Middle frontal gyrus (tissue), 1 donor: Measurements from ENCODE around the gene TATDN3.
"Not testable (repeated sequence)": the region's sequence is repeated elsewhere in the genome, so short reads cannot be mapped to it uniquely, and the experiment has no call there.

Experiments
- DNase-seq: peaks from one replicate; pipeline ENCODE4 v3.0.0-alpha.2; 2015; ENCODE audit warnings: low spot score; ENCODE audit errors: extremely low spot score

Gene TATDN3

DNA sequence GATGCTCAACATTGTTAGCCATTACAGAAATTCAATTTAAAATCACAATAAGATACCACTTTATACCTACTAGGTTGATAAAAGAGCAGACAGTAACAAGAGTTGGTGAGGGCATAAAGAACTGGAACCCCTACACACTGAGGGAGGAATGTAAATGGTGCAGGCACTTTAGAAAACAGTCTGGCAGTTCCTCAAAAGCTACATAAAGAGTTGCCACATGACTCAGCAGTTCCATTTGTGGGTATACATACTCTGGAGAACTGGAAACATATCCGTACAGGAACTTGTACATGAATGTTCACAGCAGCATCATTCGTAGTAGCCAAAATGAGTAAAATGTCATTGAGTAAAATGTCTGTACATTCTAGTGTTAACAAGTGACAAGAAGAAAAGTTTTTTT is 17.1 kb upstream of the TATDN3 start:
- no peak for DNase-seq

GRCh38 chr1:212775241-212775640 is 16.5 kb upstream of the TATDN3 start:
- DNase-seq = no peak

DNA sequence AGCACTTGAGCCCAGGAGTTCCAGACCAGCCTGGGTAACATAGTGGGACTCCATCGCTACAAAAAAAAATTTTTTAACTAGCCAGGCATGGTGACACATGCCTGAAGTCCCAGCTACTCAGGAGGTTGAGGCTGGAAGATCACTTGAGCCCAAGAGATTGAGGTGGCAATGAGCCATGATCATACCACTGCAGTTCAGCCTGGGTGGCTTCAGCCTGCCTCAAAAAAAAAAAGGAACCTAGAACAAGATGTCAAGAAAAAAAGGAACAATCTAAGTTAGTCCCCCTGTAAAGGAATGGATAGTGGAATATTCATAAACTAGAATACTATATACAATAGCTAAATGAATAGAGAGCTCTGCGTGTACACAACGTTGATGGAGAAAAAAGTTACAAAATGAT is 14.5 kb upstream of the TATDN3 start:
- no peak for DNase-seq

DNA sequence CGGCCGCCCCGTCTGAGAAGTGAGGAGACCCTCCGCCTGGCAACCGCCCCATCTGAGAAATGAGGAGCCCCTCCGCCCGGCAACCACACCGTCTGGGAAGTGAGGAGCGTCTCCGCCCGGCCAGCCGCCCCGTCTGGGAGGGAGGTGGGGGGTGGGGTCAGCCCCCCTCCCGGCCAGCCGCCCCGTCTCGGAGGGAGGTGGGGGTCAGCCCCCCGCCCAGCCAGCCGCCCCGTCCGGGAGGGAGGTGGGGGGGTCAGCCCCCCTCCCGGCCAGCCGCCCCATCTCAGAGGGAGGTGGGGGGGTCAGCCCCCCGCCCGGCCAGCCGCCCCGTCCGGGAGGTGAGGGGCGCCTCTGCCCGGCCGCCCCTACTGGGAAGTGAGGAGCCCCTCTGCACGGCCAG is 12.6 kb upstream of the TATDN3 start:
- DNase-seq = not testable (repeated sequence)

- DNase-seq = no peak
Observed at GRCh38 chr1:212780759-212781158, 10.9 kb upstream of the TATDN3 start.

DNA sequence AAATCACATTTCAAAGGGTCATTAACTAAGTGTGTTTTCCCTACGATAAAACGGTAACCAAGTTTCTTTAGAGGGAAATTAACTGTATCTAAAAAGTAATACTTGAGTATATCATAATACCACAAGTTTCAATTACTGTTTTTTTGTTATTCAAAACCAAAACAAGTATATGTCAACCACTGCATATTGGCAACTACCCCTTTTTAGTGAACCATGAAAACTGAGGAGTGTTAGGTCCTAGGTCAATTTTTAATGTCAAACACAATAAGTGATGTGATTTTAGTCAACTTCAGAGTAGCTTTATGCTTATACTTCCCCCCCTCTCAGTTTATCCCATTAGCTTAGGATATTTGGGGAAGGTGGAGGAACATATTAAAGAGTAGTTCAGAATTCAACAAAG is 10.5 kb upstream of the TATDN3 start:
- DNase-seq = no peak

DNA sequence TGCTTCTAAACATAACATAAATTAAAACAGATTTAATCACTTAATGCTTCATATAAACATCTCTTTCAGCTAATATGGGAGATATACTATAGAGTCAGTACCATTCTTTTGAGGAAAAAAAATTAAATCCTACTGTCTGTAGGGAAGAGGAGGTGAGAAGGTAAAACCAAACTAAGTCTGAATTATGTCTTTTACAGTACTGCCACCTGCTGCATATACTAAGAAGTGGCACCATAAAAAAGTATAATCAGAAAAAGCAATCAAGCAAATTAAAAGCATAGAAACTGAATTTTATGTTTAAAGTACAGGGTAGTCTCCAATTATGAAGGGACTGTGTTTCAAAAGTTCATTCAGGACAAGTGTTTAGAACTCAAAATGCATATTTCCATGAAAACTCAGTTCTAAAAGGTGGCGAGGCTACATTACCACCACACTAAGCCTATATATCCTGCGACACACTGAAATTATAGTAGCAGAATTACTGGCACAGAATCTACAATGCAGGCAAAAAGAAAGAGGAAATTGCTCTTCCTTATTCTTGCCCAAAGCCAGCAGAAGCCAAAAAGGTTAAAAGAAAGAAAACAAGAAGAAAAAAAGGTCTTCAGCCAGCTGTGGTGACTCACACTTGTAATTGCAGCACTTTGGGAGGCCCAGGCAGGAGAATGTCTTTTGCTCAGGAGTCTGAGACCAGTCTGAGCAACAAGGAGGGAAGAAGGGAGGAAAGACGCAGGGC is 9.1 kb upstream of the TATDN3 start:
- no peak for DNase-seq

DNA sequence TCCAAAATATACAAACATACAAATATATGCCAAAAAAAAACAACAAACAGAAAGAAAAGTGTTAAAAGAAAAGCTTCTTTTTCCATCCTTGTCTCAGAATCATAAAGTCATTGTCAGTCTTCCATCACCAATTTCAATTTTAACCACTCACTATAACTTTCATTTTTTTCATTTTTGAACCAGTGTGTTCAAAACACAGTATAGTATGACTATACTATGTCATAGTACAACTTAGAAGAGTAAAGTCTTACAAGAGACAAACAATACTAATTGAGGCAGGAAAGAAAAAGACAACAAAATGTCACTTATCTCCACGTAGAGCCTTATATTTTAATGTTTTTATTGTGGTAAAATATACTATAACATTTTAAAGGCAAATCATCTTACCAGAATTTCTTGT is 7.7 kb upstream of the TATDN3 start:
- no peak for DNase-seq

DNA sequence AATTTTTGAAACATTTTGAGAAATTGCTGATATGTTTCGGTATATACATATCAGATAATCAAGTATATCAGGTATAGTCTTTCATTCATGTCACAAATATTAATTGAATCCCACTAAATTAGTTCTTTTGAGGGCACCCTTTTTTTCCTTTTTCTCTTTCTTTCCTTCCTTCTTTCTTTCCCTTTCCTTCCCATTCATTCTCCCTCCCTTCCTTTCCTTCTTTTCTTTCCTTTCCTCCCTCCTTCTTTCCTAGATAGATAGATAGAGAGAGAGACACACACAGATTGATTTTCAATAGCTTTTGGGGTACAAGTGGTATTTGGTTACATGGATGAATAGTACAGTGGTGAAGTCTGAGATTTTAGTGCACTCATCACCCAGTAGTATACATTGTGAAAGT is 5.8 kb upstream of the TATDN3 start:
- no peak for DNase-seq

GRCh38 chr1:212791261-212791675 is 426 bp upstream of the TATDN3 start:
- no peak for DNase-seq

GRCh38 chr1:212792396-212792908 is 758 bp downstream of the TATDN3 start:
- no peak for DNase-seq

DNA sequence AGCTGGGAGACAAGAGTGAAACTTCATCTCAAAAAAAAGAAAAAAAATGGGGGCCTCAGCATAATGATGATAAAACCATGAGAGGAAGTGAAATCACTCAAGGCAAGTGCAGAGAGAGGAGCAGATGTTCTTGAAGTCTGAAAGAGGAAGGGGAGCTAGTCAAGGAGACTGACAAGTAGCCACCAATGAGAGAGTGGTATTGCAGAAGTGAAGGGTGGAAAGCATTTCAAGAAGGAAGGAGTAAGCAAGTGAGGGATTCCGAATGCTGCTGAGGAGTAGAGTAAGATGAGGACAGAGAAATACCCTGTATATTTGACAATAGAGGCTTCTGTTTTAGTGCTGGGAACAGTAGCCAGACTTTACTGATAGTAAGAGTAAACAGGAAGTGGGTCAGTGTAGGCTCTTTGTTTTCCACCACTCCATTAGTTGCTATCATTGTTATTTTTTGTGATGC is 2.9 kb downstream of the TATDN3 start:
- DNase-seq = no peak

DNA sequence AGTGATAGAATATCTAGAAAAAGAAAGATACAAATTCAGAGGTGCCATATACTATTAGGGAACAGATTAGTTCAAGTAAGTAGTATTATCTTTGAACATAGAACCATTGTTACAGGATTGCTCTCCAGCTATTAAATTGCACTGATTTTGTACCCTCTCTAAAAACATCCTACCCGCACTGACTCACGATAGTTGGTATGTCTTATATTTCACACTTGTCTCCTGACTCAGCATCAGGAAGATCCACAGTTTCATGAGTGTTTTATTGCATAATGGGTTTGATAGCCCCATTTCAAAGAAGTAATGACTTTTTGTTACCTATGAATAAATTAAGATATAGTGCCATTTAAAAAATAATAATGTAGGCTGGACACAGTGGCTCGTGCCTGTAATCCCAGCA is 6.0 kb downstream of the TATDN3 start:
- DNase-seq = no peak

- no peak for DNase-seq
Observed at GRCh38 chr1:212805767-212806166, 14.1 kb downstream of the TATDN3 start.

DNA sequence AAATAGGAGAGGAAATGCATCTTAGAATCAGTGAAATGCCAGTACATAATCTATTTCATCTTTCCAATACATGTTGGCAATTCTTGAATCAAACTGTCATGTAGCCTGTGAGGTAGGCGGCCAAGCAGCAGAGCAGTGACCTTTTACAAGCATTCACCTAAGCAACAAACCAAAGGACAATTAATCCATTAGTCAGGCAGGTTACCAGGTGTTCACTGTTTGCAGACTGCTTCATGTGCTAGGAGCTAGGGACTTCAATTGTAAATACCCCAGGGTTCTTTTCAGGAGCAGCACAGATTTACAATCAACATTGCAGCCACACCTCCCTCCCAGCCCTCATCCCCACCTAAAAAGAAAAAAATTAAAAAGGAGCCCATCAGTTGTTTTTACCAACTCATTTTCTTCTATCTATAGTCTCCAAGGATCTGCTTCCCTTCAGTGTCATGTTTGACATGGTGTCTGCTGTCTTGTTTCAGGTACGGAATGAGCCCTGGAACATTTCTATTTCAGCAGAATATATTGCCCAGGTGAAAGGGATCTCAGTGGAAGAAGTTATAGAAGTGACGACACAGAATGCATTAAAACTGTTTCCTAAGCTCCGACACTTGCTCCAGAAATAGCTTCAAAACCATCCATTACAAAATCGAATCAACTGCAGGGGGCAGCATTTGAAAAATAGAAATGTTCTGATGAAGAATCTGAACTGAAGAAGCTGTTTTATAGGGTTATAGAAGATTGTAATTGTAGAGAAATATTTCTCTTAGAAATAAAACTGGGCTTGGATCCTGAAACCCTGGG is 23.0 kb downstream of the TATDN3 start:
- no peak for DNase-seq

GRCh38 chr1:212816567-212817278 is 25.0 kb downstream of the TATDN3 start:
- no peak for DNase-seq

DNA sequence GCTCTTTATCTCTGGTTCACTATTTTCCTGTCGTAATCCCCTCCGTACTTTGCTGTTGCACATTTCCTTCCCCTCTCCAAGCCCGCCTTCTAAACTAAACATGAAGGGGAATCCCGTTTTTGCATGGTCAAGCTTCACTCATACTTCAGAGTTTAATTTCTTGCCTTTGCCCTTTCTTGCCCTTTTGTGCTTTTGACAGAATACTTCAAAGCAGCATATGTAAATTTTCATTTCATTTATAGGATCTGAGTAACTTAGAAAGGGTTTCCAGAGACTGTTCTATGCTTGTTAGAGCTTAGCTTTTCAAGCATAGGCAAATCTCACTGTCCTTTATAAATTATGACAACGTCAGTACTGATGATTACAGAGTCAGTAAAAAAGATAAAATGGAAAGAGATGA is 28.0 kb downstream of the TATDN3 start:
- DNase-seq = no peak

- DNase-seq = no peak
Observed at GRCh38 chr1:212820969-212821368, 29.3 kb downstream of the TATDN3 start.

- DNase-seq = no peak
Observed at GRCh38 chr1:212822956-212823355, 31.3 kb downstream of the TATDN3 start.

DNA sequence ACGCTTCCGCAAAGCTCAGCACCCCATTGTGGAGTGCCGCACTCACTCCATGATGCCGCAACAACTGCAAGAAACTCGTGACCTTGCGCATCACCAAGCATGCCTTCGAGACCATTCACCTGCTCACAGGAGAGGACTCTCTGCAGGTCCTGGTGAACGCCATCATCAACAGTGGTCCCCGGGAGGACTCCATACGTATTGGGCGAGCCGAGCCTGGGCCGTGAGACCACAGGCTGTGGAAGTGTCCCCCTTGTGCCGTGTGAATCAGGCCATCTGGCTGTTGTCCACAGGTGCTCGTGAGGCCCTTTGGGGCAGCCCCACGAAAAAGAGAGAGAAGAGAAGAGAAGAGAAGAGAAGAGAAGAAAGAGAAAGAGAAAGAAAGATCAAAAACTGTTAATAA is 32.5 kb downstream of the TATDN3 start:
- DNase-seq = no peak

DNA sequence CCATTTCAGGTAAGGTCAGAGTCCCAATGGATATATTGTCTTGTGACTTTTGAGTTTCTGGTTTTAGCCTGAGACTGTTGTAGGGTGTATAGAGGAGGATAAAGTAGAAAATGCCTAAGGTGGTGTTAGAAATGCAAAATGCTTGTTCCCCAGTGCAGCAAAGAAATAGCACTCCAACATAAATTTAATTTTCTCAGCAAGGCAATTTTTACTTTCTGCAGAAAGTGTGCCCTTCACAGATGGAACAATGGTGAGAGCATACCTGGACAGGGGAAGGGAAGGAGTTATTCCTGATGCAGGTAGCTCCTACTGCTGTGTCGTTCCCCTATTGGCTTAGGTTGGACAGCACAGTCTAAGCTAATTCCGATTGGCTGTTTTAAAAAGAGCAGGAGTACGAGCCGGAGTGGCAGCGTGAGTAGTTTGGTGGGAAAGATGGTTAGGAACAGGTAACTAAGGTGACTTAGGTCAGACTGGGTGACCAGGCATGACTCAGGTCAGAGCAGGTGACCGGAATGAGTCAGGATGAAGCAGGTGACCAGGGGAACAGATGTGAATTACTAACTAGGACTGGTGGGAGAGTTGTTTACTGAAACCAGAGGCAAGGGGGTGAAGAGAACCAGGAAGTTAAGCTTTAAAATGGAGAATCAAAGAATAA is 34.2 kb downstream of the TATDN3 start:
- no peak for DNase-seq
